HG03045 (cell line): ENCODE measurements around the gene DHODH.
"Not testable (repeated sequence)": the region's sequence is repeated elsewhere in the genome, so short reads cannot be mapped to it uniquely, and the experiment has no call there.

Experiments used
- ATAC-seq: cut with Tn5 transposase; IDR thresholded peaks from one replicate; pipeline ENCODE4 v1.9.1; 2021; ENCODE audit warnings: mild to moderate bottlenecking, moderate library complexity; ENCODE audit not compliant: unreplicated experiment

Gene DHODH

GRCh38 chr16:72008424-72009216, at the start of gene DHODH:
TSS of gene DHODH (plus strand) at chr16:72008744. CDS start at chr16:72008765, 21 bp downstream.
- peak; percentile 100 for ATAC-seq

- peak; percentile 61 for ATAC-seq
Observed at GRCh38 chr16:71961066-71962039, 47.2 kb upstream of the DHODH start.

GRCh38 chr16:71963125-71963875, 45.2 kb upstream of the DHODH start:
- ATAC-seq = no peak

DNA sequence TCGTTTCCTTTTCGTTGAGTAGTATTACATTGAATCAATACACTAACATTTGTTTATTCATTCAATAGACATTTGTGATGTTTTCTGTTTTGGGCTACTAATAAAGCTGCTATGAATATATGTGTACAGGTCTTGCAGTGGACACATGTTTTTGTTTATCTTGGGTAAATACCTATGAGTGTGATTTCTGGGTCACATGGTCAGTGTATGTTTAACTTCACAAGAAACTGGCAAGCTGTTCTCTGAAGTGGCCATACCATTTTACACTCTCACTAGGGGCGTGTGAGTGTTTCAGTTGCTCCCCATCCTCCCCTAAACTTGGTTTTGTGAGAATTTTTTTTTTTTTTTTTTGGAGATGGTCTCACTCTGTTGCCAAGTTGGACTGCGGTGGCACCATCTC, 43.3 kb upstream of the DHODH start:
- no peak for ATAC-seq

DNA sequence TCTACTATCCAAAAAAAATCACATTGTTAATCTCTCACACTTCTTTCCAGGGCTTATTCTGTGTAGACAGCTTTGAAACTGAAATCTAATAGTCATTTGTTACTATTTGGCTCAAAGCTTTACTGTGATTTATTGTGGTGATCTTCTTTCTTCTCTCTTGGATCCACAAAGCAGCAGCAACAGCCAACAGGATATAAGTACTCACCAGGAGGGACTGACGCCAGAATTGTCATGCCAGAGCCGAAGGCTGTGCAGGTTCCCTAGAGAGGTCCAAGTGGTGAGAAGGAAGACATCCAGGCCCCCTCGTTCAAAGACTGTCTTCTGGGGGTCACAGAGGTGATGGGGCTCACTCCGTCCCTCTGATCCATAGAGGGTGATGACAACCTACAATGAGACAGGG, 41.6 kb upstream of the DHODH start:
- ATAC-seq = no peak

DNA sequence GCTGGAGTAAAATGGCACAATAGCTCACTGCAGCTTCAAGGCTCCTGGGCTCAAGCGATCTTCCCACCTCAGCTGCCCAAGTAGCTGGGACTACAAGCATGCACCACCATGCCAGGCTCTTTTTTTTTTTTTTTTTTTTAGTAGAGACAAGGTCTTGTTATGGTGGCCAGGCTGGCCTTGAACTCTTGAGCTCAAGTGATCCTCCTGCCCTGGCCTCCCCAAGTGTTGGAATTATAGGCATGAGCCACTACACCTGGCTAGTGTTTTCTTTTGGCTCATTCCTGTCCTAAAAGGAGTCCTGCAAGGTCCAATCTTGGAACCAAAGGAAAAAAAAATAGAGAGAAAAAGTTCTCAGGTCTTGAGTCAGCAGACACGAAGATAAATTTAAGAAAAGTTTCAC, 39.2 kb upstream of the DHODH start:
- ATAC-seq = no peak

- ATAC-seq = no peak
Observed at GRCh38 chr16:71971571-71971970, 37.0 kb upstream of the DHODH start.

GRCh38 chr16:71972356-71972755, 36.2 kb upstream of the DHODH start:
- no peak for ATAC-seq

- no peak for ATAC-seq
Observed at GRCh38 chr16:71973001-71973400, 35.5 kb upstream of the DHODH start.

GRCh38 chr16:71974068-71974818, 34.3 kb upstream of the DHODH start:
- ATAC-seq = no peak

GRCh38 chr16:71985262-71985974, 23.1 kb upstream of the DHODH start:
- no peak for ATAC-seq

DNA sequence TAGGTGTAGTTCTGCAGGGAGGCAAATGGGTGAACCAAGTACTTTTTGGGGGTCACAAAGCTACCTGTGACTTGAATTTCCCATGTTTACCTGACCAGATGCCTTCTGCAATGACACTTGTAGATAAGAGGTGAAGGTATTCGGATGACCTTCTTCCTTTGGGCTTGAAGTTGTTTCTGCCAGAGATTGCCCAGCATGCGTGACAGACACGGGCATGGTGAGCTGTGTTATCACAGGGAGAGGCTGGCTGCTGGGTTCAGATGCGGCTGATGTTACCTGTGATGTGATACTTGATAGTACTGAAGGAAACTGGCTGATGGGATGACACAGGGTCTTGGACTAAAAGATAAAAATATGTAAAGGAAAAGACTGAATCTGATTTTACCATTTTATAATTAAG, 22.4 kb upstream of the DHODH start:
- ATAC-seq = no peak

GRCh38 chr16:71995038-71995437, 13.5 kb upstream of the DHODH start:
- ATAC-seq = no peak

- ATAC-seq = not testable (repeated sequence)
Observed at GRCh38 chr16:71997578-71997977, 11.0 kb upstream of the DHODH start.

GRCh38 chr16:72001180-72001874, 7.2 kb upstream of the DHODH start:
- no peak for ATAC-seq

GRCh38 chr16:72002619-72003018, 5.9 kb upstream of the DHODH start:
- no peak for ATAC-seq

GRCh38 chr16:72008065-72008423, 500 bp upstream of the DHODH start:
- ATAC-seq = not testable (repeated sequence)

DNA sequence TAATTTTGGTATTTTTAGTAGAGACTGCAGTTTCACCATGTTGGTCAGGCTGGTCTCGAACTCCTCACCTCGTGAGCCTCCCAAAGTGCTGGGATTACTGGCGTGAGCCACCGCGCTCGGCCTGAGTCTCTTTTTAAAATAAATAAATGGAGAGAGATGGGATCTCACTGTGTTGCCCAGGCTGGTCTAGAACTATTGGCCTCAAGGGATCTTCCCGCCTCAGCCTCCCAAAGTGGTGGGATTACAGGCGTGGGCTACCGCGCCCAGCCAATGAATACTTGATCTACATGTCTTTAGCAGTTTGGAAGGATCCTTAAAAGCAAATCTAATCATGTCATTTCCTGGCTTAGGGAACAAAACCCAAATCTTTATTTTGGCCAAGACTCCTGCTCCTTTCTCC, 1.2 kb downstream of the DHODH start:
- ATAC-seq = no peak

- ATAC-seq = no peak
Observed at GRCh38 chr16:72012607-72013006, 4.1 kb downstream of the DHODH start.
